AG08396 (cell line): ENCODE measurements around the gene GEMIN7.

ENCODE experiments used
- DNase-seq: peaks from one replicate; pipeline ENCODE4 v3.0.0; 2012; ENCODE audit warnings: low spot score, mixed read lengths

GEMIN7 gene

DNA sequence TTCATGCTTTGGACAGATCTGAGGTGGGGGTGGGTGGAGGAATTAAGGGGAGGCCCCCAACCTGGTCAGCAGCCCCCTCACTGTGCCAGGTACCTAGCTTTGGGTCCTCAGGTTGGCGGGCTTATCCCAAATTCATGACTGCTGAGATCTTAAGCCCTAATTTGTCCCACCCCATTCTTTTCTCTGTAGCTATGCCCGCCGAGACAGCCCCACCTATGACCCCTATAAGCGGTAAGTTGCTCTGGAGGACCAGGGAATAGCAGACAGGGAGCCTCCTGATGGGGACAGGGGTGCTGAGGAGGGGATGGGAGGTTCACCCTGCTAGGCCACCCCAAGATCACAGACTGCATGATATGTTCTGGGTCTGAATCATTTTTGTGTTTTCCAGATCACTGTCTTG, 17.1 kb upstream of the GEMIN7 start:
- no peak for DNase-seq

DNA sequence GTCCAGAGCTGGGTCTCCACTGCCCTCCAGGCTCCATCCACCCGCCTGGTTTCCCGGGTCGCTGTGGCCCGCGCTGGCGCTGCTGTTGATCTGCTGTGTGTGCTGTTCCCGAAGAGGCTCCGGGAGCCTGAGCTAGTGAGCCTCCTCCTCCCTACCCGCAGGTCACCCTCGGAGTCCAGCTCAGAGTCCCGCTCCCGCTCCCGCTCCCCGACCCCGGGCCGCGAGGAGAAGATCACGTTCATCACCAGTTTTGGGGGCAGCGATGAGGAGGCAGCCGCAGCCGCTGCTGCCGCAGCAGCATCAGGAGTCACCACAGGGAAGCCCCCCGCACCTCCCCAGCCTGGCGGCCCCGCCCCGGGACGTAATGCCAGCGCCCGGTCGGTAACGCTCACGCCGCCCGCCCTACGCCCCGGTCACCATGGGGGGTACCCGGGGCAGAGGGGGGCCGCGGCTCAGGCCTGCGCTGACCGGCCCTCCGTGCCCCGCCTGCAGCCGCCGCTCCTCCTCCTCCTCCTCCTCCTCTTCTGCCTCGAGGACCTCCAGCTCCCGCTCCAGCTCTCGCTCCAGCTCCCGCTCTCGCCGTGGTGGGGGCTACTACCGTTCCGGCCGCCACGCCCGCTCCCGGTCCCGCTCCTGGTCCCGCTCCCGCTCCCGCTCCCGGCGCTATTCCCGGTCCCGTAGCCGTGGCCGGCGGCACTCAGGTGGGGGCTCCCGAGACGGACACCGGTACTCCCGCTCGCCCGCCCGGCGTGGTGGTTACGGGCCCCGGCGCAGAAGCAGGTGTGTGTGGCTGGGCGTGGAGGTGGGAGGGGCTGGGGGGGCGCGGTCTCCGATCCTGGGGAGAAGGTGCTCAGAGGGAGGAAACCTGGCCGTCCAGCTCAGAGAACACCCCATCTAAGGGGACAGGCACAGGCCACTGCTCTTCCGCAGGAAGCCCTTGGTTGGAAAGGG, 14.9 kb upstream of the GEMIN7 start:
- no peak for DNase-seq

DNA sequence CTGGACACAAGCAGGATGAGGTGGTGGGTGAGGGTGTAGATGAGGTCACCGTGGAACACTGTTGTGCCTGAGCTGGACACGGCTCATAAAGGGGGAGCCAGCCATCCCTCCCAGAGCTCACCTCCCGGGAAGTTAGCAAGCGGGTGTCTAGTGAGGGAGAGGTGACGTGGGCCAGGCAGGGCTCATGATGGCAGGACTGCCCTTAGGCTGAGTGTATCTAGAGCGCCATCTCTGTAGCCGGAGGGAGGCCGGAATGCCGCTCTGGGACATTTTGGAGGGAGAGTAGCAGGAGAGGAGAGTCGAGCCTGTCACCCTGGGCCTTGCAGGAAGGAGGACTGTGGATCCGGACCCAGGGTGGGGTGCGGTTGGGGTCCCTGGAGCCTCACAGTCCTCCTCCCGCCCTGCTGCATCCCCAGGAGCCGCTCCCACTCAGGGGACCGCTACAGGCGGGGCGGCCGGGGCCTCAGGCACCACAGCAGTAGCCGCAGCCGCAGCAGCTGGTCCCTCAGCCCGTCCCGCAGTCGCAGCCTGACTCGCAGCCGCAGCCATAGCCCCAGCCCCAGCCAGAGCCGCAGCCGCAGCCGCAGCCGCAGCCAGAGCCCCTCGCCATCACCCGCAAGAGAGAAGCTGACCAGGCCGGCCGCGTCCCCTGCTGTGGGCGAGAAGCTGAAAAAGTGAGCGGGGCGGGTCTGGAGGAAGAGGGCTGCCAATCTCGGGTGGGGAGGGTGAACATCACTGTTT, 12.0 kb upstream of the GEMIN7 start:
- DNase-seq: no peak

DNA sequence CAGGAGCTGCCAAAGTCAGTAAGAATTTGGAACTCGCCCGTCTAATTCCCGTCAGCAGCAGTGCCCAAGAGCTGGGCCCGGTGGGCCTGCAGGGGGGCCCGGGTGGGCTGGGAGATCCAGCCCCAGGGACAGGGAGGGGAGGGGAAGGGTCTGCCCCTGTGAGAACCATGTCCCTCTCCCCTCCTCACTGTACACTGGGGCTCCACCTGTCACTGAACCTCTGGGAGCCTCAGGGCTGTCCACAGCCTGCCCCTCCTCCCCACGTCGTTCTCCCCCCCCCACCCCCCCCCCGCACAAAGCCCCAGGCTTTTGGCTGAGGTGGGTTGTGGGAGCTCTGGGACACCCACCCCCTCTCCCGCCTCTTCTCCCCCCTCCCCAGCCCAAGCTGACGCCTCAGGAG, 11.0 kb upstream of the GEMIN7 start:
- no peak for DNase-seq

DNA sequence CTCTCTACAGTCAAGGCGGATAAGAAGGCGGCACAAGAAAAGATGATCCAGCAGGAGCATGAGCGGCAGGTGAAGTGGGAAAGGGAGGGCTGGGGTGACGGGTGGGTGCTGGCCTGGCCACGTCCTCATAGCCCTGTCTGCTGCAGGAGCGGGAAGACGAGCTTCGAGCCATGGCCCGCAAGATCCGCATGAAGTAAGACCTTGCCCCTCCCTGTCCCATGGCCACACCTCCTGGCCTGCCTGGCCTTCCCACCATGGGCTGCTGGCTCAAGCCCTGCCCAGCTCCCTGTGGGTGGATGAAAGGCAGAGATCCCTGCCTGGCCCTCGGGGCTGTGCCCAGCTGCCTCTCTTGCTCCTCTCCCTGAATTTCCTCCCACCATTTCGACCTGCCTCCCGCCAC, 10.0 kb upstream of the GEMIN7 start:
- DNase-seq: peak; percentile 66

DNA sequence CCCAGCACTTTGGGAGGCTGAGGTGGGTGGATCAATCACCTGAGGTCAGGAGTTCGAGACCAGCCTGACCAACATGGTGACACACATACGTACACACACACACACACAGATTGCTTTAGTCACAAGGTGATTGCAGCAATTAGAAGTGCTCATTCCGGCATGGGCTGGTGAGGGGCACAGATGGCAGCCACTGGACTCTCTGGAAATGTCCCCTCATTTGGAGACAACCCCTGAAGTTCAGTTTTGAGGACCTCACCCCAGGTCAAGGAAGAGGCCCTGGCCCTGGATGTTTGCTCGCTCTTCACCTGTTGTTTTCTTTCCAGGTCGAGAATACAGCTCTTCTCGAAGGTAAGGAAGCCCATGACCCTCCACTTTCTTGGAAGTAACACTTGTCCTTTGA, 8.8 kb upstream of the GEMIN7 start:
- DNase-seq: no peak

DNA sequence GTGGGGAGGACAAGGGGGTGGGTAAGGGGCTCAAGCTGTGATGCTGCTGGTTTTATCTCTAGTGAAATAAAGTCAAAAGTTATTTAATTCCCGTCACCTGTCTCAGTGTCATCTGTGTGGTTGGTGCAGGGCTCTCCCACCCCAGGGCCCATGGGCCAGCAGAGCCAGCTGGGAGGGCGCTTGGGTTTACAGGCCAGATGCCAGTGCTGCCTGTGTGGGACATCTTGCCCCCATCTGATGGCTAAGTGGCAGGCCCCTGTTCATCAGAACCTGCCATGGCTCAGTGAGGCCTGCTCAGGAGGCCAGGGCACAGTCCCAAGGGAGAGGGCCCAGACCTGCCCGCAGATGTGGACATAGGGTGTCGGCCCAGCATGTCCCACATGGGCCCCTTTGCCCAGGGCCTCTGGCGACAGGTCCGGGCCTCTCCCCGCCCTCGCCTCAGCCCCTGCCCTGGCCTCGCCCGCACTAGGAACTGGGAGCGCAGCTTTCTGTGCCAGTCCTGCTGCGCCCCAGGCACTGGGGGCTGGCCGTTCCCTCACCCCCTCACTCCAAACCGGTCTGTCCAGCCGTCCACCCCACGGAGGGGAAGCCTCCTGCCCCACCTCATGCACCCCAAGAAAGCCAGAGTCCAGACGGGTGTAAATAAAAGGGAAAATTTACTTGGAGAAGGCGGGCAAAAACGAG, 8.1 kb upstream of the GEMIN7 start:
- DNase-seq: no peak

DNA sequence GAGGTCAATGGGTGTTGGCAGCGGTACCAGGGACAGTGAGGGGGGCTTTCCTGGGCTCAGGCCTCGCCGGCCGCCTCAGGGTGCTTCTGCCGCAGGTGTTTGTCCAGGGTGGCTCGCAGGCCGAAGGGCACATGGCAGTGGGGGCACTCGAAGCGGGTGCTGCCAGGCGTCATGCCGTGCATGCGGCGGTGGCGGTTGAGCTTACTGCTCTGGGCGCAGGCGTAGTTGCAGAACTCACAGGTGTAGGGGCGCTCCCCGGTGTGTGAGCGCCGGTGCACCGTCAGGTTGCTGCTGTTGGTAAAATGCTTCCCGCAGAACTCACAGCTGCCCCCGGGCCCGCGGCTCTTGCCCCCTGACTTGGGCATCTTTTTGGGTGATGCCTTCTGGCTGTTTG, 7.5 kb upstream of the GEMIN7 start:
- DNase-seq: no peak

DNA sequence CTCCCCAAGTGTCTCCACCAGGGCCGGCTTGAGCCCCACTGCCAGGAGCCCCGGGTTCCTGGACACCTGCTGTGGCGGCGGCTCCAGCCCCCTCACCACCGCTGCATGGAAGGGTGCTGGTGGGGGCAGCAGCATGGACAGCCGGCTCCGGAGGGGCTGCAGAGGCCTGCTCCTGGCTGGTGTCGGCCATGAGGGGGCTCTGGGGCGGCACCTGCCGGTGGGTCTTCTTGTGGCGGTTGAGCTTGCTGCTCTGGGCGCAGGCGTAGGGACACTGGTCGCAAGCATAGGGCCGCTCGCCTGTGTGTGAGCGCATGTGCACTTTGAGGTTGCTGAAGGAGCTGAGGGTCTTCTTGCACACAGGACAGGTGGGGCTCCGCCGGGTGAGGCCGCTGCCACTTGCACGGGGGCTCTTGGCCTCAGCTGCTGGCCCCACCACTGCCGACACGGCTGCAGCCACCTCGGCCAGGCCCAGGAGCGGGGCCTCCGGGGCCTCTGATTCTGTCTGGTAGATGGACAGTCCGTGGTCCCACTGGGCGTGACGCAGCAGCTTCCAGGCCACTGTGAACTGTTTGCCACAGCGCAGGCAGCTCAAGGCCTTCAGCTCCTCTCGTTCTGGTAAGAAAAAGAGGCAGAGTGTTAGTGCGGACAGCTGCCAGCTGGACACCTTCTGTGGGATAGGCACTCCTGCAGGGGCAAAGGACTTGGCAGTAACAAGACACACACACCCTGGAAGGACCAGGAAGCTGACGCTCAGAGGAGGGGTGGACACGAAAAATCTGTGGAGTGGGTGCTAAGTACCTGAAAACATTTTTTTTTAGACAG, 6.9 kb upstream of the GEMIN7 start:
- no peak for DNase-seq

DNA sequence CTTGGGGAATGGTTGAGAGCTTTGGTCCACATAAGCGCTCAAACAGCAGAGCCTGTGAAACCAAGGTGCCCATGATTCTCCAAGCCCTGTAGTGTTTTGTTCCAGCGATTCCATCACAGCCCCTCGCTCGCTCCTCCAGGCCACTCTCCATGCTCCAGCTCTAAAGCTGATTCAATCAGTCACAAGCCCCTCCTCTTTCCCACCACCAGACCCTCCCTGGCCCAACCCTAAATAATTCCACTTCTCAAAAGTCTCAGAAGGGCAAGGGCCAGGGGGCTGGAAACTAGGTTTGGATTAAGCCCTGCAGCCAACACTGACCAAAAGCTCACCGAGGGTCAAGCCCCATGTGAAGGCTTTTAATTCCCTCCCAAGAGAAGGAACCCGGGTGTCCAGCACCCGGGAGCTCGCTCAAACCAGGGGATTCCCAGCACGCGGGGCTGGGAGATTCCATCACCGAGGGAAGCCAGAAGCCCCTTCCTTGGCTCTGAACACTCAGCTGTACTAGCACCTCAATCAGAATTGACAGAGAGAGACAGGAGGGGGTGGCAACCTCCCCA, 4.2 kb upstream of the GEMIN7 start:
- no peak for DNase-seq

DNA sequence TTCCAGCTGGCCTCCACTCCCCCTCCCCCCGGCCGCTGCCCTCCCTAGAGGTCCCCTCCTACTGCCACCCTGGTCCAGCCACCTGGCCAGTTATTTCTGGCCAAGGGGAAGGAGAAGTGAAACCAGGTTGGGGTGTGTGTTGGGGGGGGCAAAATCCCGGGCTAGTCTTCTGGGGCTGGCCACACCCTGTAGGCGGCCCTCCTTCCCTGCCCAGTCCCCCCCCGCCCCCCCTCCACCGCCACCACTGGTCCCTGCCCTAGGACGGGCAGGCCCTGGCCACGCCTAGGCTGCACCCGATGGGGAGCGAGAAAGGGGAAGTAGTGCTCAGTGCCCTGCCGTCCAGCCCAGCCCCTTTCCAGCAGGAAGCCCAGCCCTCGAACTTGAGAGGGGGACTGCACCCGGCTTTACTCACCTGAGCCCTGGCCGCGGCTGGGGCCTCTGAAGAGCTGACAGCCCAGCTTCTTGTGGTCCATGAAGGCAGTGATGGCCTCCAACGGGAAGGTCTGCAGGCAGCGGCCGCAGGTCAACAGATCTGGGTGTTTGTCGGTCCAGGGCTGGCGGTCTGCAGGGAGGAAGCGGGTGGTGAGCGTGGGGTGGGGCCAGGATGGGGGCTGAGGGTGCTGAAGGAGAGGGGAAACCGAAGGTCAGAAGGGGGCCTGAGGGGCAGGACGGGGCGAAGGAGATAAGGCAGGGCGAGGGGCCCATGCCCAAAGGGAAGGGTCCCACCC, 3.6 kb upstream of the GEMIN7 start:
- peak; percentile 84 for DNase-seq

DNA sequence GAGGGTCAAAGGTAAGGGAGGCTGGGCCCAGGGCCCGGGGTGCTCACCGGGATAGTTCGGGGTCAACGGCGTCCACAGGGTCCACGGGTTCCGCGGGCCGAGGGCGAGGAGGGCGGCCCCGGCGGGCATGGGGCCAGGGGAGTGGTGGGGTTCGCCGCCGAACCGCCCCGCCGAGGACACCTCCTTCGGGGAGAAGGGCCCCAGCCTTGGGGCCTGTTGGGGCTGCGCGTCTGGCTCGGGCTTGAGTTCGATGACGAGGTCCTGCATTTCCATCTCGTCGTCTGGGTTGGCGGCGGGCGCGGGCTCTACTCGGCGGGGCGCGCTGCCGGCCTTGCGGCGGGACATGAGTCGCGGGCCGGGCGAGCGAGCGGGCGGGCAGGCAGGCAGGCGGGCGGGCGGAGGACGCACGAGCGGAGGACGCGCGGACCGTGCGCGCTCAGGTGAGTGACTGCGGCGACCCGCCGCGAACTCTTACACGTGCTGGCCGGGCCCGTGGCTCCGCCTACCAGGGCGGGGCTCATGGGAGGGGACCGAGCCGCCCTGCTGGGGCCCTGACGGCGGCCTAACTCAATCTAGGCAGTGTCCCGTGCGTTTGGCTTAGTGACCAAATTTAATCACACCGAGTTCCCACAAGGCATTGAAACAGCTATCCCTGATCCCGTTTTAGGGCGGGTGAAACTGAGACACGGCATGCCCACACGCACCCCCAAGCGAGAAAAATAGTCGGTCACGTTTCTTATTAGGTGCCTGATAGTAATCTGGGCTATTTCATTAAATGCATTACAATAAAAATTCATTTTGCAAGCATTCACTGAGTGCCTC, 2.8 kb upstream of the GEMIN7 start, which contains the start of gene ZNF296:
ZNF296 (minus strand) TSS at position 450 of the 822 bp plus-strand sequence; CDS start at position 345, 105 bp downstream.
- DNase-seq: peak; percentile 80

DNA sequence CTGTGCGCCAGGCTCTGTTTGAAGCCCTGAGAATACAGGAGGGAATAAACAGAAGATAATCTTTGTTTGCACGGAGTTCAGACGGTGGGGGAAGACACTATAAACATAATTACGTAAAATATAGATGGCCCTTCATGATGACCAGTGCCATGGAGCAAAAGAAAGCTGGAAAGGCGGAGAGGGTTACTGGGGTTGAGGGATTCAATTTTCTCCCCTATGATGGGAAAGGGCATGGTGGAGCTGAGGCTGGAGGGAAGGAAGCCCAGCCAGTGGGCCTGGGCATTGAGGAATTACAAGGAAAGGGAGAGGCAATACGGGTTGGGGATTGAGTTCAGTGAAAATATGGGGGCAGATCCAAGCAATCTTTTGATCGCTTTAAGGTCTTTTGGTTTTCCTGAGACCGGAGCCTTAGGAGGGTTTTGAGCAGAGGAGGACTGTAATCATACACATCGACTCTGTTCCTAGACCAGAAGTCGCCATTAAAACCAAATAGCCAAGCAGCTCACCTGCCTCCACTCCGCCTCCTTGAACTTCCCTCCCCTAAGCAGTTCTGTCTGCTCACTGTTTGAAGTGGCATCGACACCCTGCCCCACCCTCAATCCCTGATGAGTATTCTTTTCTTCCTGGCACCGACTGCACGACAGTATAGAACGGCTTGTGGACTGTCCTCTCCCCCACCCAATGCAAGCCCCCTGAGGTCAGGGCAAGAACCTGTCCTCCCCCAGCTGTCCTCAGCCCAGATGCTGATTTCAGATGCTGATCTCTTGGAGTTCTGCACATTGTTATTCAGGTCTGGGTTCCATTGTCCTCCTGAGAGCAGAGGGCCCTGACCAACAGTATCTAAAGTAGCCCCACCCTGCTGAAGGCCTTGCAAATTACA, 2.0 kb upstream of the GEMIN7 start:
- no peak for DNase-seq

DNA sequence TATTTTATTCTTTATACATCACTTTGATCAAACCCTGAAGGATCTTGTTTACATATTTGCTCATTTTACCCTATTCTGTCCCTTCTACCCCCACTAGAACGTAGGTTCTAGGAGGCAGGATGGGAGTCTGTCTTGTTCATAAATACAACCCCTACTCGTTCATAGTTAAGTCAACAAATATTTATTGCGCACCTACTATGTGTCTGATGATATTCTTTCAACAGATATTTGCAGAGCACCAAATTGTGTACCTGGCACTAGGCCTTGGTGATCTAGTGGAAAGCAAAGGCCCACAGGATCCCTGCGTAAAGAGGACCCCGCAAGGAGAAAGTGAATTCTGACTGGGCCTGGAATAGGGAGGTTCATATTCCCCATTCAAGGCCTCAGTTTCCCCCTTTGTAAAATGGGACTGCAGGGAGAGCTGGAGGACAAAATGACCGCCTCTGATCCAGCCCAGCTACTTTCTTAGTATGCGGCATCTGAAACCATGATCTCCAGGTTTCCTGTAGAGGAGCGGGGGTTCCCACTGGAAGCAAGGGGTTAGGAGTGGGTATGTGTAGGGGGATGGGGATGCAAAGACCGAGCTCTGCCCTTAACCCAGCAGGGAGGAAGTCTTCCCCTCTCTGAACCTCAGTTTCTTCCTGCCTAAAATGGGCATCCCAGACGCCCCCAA, 534 bp upstream of the GEMIN7 start:
- no peak for DNase-seq

DNA sequence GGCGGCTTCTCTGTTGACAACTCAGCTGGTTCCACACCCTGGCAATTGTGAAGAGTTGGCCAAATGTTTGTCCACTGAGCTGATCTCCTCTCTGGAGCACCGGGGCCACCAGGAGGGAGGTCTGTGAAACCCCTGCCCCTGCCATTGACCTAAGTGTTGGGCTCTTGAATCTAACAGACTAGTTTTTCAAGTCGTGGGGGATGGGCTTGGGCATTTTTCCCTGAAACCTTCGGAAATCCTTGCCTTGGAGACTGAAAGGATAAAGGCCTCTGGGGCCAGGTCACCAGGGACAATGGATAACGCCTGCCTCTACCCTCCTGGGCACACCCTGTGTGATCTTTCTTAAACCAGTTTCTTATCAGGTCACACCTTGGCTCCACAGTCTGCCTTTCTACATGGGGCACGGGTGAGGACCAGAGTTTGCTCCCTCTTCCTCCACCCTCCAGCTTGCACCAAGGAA, 881 bp downstream of the GEMIN7 start:
- DNase-seq: peak; percentile 10

DNA sequence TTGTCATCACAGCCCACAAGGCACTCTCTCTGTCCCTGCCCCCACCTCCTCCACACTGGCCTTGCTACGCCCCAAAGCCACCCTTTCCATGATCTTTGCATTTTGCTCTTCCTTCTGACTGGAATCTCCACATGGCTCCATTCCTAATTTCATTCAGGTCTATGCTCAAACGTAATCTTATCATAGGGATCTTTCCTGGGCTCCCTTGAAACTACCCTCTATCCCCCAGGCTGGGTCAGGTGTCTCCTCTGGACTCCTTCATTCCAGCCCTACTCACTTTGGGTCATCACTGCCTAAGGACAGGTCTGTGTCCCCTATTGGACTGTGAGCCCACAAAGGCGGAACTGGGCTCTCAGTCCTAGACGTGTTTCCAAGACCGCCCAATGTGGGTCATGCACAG, 3.1 kb downstream of the GEMIN7 start:
- no peak for DNase-seq

DNA sequence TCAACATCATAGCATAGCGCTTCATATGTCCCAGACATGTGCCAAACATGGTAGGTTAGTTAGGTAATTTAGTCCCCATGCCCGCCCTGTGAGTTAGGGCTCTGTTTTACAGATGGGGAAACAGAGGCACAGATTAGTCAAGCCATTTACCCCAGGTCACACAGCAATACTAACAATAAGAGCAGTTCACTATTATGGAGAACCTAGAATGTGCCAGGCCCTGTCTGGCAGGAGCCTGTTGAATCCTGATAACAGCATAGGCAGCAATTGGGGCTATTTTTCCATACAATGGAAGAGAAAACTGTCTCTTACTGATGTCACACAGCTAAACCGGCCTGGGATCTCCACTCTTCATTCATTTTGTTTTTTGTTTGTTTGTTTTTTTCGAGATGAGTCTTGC, 7.4 kb downstream of the GEMIN7 start:
- DNase-seq: no peak

DNA sequence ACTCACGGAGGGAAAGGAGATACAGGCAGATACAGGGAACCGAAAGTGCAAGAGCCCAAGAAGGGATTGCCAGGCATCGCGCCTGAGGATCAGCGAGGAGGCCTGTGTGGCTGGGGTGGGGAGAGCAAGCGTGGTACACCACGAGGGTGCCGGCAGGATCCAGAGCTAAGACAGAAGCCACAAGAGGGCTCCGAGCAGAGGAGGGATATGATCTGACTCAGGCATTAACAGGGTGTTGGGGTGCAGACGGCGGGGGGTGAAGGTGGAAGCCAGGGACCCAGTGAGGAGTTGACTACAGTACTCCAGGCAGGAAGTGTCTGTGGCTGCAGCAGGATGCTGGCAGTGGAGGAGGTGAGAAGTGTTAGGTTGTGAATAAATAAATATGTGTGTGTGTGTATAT, 8.5 kb downstream of the GEMIN7 start:
- DNase-seq: no peak
